Activated CD4-positive, alpha-beta T cell treated with anti-CD3 and anti-CD28 coated beads, Interleukin-2, amount 10 ng/mL, durations not matched to agents 7 days and 5 days (primary cell): ENCODE results near the gene CDKL1. TPM values are rescaled to one million over a fixed set of nuclear protein-coding genes. Genes with fewer than 3 reads are reported as not detected.
A peak's percentile ranks its signal among the peaks of the same experiment; 100 is the strongest.
"Not testable (repeated sequence)": the region's sequence is repeated elsewhere in the genome, so short reads cannot be mapped to it uniquely, and the experiment has no call there.

Source experiments
- CTCF ChIA-PET: fragments of 350-600 bp; sonication (Branson Sonifier 250); formaldehyde crosslinking; loops from one replicate; lab custom pipeline; 2021; ENCODE audit warnings: antibody characterized with exemption; lab: Charles Lee
- POLR2A ChIA-PET: fragments of 350-600 bp; sonication (Branson Sonifier 250); formaldehyde crosslinking; loops from one replicate; lab custom pipeline; 2021; ENCODE audit warnings: antibody characterized with exemption; lab: Charles Lee
- DNase-seq: peaks from one replicate; pipeline ENCODE4 v3.0.0-alpha.2; 2020
- H3K27ac Mint-ChIP-seq: one replicate; pipeline ENCODE4 v1.8.0; 2021; ENCODE audit warnings: mild to moderate bottlenecking, moderate library complexity, mixed read lengths
- H3K27me3 Mint-ChIP-seq: one replicate; pipeline ENCODE4 v1.8.0; 2021; ENCODE audit warnings: mixed read lengths
- H3K36me3 Mint-ChIP-seq: one replicate; pipeline ENCODE4 v1.8.0; 2021; ENCODE audit warnings: low read depth, mixed read lengths
- H3K4me1 Mint-ChIP-seq: one replicate; pipeline ENCODE4 v1.8.0; 2021; ENCODE audit warnings: mixed read lengths
- H3K4me3 Mint-ChIP-seq: one replicate; pipeline ENCODE4 v1.8.0; 2021; ENCODE audit warnings: mild to moderate bottlenecking, moderate library complexity, mixed read lengths
- H3K9me3 Mint-ChIP-seq: one replicate; pipeline ENCODE4 v1.8.0; 2021; ENCODE audit warnings: mixed read lengths
- total RNA-seq, 2 experiments: library from RNA; stranded (reverse); gene quantifications; one replicate each; pipeline ENCODE4 v1.2.3, GENCODE V29; 2021

The CDKL1 gene
- total RNA-seq, 2 experiments from 2014 or later: 11.5 to 14.6 TPM

DNA sequence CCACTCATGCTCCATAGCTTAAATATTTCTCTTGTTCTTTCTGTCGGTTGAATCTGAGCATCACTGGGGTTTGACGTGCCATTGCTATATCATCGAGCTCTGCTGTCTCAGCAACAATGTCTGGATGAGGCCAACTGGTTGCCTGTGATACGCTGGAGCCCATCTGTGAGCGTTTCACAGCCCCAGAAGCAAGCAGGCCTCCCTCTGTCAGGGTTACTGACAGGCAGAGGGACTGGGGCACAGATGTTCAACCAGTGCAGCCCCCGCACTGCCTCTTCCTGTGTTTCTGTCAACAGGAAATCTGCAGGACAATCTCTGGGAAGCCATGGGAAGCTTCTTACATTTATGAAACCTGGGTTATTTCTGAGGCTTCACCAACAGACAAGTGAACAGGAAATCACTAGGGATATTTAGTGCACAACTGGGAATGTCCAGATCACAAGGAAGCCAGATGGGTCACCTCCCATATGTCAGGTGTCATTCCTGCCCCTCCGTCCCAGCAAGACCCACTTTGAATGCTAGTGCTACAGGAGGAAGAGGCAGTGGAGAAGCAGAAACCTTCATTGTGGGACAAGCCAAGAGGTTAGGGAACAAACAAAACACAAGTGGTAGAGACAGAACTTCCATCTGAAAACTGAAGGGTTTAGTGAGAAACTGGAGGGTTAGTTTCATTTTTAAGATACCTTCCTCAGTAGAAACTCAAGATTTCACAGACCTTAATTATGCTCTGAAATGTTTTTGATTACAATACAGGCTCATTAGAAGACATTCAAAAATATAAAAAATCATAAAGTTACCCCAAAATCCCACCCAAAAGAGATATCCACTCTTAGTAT lies 60.5 kb downstream of the CDKL1 start:
- CTCF ChIA-PET: interaction anchor here (0.5 to 1.5 kb wide), 3 partner anchors 9 to 76 kb away, joined by 3 to 4 read pairs (median 3); no protein-coding TSS in a partner anchor
- Mint-ChIP-seq H3K4me3 (peak overlapping the region; percentile 37), H3K27me3 (no peaks in the 10 kb centered on the region), H3K4me1 (peaks cover 13% of the 10 kb centered on the region), H3K9me3 (no peaks in the 10 kb centered on the region), H3K27ac (peak overlapping the region; percentile 67), H3K36me3 (peaks cover 35% of the 10 kb centered on the region)
- no peak for DNase-seq
- POLR2A ChIA-PET: no interaction called here

DNA sequence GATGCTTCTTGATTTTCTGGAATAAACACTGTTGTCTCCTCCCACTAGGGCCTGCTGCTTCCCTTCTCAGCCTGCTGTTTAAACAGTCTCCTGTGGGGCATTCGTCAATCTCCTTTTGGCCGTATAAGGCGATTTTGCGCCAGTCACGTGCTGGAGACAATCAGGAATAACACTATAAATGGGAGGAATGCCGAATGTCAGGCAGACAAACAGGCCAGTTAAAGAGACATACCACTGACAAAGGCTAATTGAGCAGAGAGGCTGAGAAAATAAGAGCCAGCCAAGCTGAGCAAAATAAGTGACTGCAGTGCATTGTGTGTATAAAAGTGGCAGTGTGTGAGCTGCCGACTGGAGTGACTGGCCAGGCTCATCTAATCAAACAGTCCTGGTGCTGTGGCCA lies 61.3 kb downstream of the CDKL1 start:
- no peak overlapping the region for H3K27ac Mint-ChIP-seq
- H3K27me3 Mint-ChIP-seq: no peaks in the 10 kb centered on the region
- H3K9me3 Mint-ChIP-seq: no peaks in the 10 kb centered on the region
- POLR2A ChIA-PET: no interaction called here
- H3K4me1 Mint-ChIP-seq: peaks cover 13% of the 10 kb centered on the region
- peaks cover 34% of the 10 kb centered on the region for H3K36me3 Mint-ChIP-seq
- no peak for DNase-seq
- CTCF ChIA-PET: interaction anchor here (0.5 to 1.5 kb wide), 4 partner anchors 10 to 76 kb away, joined by 3 to 4 read pairs (median 3); no protein-coding TSS in a partner anchor
- no peak overlapping the region for H3K4me3 Mint-ChIP-seq

DNA sequence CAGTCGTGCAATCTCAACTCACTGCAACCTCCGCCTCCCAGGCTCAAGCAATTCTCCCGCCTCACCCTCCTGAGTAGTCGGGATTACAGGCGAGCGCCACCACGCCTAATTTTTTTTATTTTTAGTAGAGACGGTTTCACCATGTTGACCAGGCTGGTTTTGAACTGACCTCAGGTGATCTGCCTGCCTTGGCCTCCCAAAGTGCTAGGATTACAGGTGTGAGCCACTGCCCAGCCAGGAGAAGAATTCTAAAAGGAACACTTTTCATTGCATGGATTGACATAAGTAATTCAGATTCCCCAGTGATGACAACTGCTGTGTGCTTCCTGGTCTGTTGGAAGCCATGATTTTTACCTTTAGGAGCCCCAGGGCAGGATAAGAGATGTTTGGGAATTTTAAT lies 62.5 kb downstream of the CDKL1 start:
- Mint-ChIP-seq H3K27me3 (no peaks in the 10 kb centered on the region), H3K4me3 (no peak overlapping the region), H3K36me3 (peaks cover 40% of the 10 kb centered on the region), H3K9me3 (no peaks in the 10 kb centered on the region), H3K27ac (no peak overlapping the region), H3K4me1 (peaks cover 13% of the 10 kb centered on the region)
- DNase-seq: no peak
- ChIA-PET POLR2A (no interaction called here), CTCF (interaction anchor here (0.6 to 2.0 kb wide), 2 partner anchors 13 to 1021 kb away, joined by 3 to 4 read pairs; no protein-coding TSS in a partner anchor)

DNA sequence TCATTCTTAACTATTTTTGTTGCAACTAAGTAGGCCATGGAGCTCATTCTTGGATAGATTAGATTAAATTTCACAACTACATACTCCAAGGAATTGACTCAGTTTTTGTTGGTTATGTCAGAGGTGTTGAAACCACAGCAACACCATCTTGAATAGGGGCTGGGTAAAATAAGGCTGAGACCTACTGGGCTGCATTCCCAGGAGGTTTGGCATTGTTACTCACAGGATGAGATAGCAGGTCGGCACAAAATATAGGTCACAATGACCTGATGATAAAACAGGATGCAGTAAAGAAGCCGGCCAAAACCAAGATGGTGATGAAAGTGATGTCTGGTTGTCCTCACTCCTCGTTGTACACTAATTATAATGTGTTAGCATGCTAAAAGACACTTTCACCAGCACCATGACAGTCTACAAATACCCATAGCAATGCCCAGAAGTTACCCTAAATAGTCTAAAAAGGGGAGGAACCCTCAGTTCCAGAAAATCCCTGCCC lies 63.6 kb downstream of the CDKL1 start:
- Mint-ChIP-seq H3K9me3 (no peaks in the 10 kb centered on the region), H3K36me3 (peaks cover 39% of the 10 kb centered on the region), H3K27me3 (no peaks in the 10 kb centered on the region), H3K4me1 (peaks cover 13% of the 10 kb centered on the region), H3K4me3 (no peak overlapping the region), H3K27ac (no peak overlapping the region)
- POLR2A ChIA-PET: no interaction called here
- no peak for DNase-seq
- CTCF ChIA-PET: interaction anchor here (0.7 to 2.0 kb wide), 2 partner anchors 12 to 18 kb away, joined by 4 to 5 read pairs; no protein-coding TSS in a partner anchor

DNA sequence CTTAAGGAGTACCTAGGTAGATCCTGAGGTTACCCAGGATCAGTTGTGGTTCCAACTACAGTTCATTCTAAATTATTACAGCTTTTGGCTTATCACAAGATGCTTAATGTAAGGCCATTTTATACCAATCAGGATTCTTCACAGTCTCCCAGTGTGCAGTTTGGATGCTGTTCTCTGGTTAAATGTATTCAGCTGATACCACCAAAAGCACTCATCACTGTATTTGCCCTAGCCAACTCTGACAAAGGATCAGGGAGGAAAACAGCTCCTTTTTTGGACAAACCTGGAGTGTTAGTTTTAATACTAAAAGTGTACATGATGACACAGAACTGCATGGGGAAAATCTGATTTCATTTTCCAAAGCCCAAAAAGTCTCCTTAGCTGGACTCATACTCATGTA lies 65.1 kb downstream of the CDKL1 start:
- no peak overlapping the region for H3K4me3 Mint-ChIP-seq
- no peak overlapping the region for H3K27ac Mint-ChIP-seq
- ChIA-PET CTCF (interaction anchor here (0.6 to 1.2 kb wide), 3 partner anchors 11 to 489 kb away, joined by 4 to 10 read pairs (median 5); no protein-coding TSS in a partner anchor), POLR2A (no interaction called here)
- peaks cover 12% of the 10 kb centered on the region for H3K4me1 Mint-ChIP-seq
- no peaks in the 10 kb centered on the region for H3K27me3 Mint-ChIP-seq
- H3K36me3 Mint-ChIP-seq: peaks cover 39% of the 10 kb centered on the region
- DNase-seq: no peak
- H3K9me3 Mint-ChIP-seq: no peaks in the 10 kb centered on the region

DNA sequence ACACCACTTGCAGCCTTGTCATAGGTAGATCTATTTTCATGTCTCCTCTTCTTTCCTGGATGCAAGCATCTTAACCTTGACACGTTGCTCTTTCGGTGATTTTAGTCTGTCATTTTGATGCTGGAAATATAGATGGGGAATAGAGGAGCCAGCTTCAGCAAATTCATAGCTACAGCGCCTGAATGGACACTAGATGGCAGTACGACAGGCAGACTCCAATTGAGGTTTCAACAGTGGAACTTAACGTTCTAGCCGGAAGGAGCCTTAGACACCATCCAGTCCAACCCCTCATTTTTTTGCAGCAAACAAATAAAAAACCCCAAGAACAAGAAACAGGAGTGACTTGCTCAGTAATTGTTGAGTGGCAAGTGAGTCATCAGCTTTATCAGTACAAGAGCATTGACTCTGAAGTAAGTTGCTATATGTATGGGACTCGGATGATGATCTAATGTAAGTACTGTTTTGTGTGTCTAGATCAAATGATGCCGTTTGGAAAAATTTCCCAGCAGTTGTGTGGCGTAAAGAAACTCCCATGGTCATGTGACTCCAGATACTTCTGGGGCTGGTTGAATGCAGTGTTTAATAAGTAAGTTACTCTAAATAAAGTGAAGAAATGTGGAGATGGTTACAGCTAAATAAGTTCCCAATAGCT lies 75.5 kb downstream of the CDKL1 start:
- Mint-ChIP-seq H3K4me3 (no peak overlapping the region), H3K9me3 (no peaks in the 10 kb centered on the region), H3K36me3 (peaks cover 23% of the 10 kb centered on the region), H3K4me1 (peaks cover 22% of the 10 kb centered on the region), H3K27ac (no peak overlapping the region), H3K27me3 (no peaks in the 10 kb centered on the region)
- ChIA-PET POLR2A (interaction anchor here (0.8 to 1.2 kb wide), 2 partner anchors 9 to 201 kb away, joined by 3 to 8 read pairs; partner anchors contain the start of genes DMAC2L and L2HGDH), CTCF (interaction anchor here (0.5 to 3.8 kb wide), 36 partner anchors 8 to 726 kb away, joined by 3 to 40 read pairs (median 4); partner anchors contain the start of genes DMAC2L, L2HGDH and MAP4K5)
- peak; percentile 80 for DNase-seq

DNA sequence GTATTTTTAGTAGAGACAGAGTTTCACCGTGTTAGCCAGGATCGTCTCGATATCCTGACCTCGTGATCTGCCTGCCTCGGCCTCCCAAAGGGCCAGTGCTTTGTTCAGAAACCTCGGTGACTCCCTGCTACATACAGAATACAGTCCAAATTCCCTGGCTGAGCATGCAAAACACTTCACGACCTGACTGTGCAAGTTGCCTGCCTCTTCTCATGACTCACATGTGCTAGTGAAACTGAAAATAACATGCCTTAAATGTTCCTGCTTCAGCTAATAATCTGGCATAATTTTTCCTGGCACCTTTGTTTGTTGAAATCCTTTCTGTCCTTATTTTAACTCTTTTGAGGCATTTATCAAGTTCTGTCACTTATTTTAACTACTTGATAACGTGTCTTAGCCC lies 76.4 kb downstream of the CDKL1 start:
- POLR2A ChIA-PET: interaction anchor here (1.2 kb wide), 1 partner anchor 8 kb away, joined by 8 read pairs; the partner anchor contains the start of genes DMAC2L and L2HGDH
- H3K9me3 Mint-ChIP-seq: no peaks in the 10 kb centered on the region

DNA sequence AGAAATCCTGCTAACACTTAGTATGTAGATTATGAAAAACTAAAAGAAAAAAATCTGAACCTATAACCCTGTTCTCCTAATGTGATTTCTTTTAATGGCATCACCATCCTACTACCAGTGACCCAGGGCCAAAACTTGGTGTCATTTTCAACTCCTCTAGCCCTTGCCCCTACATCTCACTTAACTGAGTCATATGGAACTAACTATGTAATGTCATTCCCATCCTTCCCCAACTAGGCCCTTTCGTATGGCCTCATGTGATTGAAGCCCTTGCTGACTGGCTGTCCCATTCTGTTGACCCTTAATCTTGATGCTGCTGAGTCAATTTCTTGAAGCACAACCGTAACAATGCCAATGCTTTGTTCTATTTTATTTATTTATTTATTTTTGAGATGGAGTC lies 77.0 kb downstream of the CDKL1 start:
- ChIA-PET CTCF (interaction anchor here (1.1 to 3.8 kb wide), 7 partner anchors 8 to 458 kb away, joined by 3 to 40 read pairs (median 6); partner anchors contain the start of genes DMAC2L and L2HGDH), POLR2A (no interaction called here)
- Mint-ChIP-seq H3K27ac (no peak overlapping the region), H3K36me3 (peaks cover 25% of the 10 kb centered on the region), H3K9me3 (no peaks in the 10 kb centered on the region), H3K4me3 (no peak overlapping the region), H3K27me3 (no peaks in the 10 kb centered on the region), H3K4me1 (peaks cover 24% of the 10 kb centered on the region)
- no peak for DNase-seq

More for the DNA sequence above, 76.4 kb downstream of the CDKL1 start:
- H3K4me3 Mint-ChIP-seq: no peak overlapping the region
- H3K27me3 Mint-ChIP-seq: no peaks in the 10 kb centered on the region
- H3K36me3 Mint-ChIP-seq: peaks cover 25% of the 10 kb centered on the region
- CTCF ChIA-PET: interaction anchor here (0.5 to 3.8 kb wide), 27 partner anchors 9 to 725 kb away, joined by 3 to 40 read pairs (median 4); partner anchors contain the start of genes DMAC2L, L2HGDH and MAP4K5
- DNase-seq: no peak
- H3K27ac Mint-ChIP-seq: no peak overlapping the region
- peaks cover 24% of the 10 kb centered on the region for H3K4me1 Mint-ChIP-seq

DNA sequence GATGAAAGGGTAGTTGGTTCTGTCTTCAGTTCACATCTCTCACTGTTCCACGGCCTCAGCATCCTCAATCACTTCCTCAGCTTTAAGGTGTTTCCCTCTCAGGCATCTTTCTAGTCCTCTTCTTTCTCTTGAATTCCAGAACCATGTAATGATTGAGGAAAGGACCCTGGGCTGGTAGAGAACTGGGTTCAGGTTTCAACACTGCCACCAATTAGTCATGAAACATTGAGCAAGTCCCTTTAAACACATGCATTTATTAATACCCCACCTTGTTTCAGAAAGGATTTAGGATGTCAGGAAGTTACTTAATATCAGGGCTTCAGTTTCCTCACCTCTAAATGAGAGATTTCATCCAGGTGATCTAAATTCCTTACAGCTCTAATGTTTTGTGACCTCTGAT lies 77.4 kb downstream of the CDKL1 start:
- no peaks in the 10 kb centered on the region for H3K27me3 Mint-ChIP-seq
- DNase-seq: no peak
- ChIA-PET CTCF (interaction anchor here (3.8 kb wide), 1 partner anchor 8 kb away, joined by 40 read pairs; the partner anchor contains the start of genes DMAC2L and L2HGDH), POLR2A (no interaction called here)
- no peak overlapping the region for H3K27ac Mint-ChIP-seq
- no peak overlapping the region for H3K4me3 Mint-ChIP-seq
- H3K9me3 Mint-ChIP-seq: peaks cover under 1% of the 10 kb centered on the region
- H3K36me3 Mint-ChIP-seq: peaks cover 27% of the 10 kb centered on the region
- peaks cover 25% of the 10 kb centered on the region for H3K4me1 Mint-ChIP-seq

DNA sequence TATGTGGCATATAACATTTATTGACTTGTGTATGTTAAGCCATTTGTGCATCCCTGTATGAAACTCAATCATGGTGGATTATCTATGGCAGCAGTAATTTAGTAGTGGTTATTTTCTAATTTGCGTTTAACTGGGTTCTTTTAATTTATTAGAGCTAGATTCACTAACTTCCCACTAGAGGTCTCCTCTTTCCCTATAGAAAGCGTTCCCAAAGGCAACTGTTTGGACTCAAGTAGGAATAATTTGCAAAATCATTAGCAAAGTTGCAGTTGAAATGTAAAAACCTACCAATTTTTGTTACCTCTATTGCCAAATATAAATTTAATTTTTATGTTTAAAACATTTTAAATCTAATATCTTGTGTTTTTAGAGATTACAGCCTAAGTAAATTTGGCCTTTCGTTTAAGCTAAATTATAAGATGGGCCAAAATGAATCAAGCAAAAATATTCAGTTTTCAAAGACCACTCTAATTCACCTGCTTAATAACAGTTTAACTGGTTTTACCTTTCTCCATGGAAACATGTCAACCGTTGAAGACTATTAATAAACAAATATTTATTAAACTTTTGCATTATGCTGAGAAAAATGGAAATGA lies 78.6 kb downstream of the CDKL1 start:
- peaks cover 36% of the 10 kb centered on the region for H3K4me1 Mint-ChIP-seq
- no peak overlapping the region for H3K27ac Mint-ChIP-seq
- peaks cover 8% of the 10 kb centered on the region for H3K9me3 Mint-ChIP-seq
- no peak overlapping the region for H3K4me3 Mint-ChIP-seq
- H3K36me3 Mint-ChIP-seq: peaks cover 30% of the 10 kb centered on the region
- ChIA-PET CTCF (interaction anchor here (1.3 kb wide), 1 partner anchor 26 kb away, joined by 4 read pairs; no protein-coding TSS in a partner anchor), POLR2A (no interaction called here)
- no peaks in the 10 kb centered on the region for H3K27me3 Mint-ChIP-seq
- DNase-seq: no peak

DNA sequence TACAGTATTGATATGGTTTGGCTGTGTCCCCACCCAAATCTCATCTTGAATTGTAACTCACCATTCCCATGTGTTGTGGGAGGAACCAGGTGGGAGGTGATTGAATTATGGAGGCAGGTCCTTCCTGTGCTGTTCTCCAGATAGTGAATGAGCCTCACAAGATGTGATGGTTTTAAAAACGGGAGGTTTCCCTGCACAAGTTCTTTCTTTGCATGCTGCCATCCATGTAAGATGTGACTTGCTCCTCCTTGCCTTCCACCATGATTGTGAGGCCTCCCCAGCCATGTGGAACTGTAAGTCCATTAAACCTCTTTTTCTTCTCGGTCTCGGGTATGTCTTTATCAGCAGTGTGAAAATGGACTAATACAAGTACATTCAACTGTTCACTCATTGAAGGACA lies 82.6 kb downstream of the CDKL1 start:
- Mint-ChIP-seq H3K36me3 (peaks cover 29% of the 10 kb centered on the region), H3K4me3 (peak overlapping the region; percentile 81), H3K4me1 (peaks cover 48% of the 10 kb centered on the region)
- H3K9me3 Mint-ChIP-seq, H3K27ac Mint-ChIP-seq, DNase-seq, H3K27me3 Mint-ChIP-seq, POLR2A ChIA-PET: not testable (repeated sequence)
- CTCF ChIA-PET: interaction anchor here (0.7 kb wide), 1 partner anchor 48 kb away, joined by 3 read pairs; no protein-coding TSS in a partner anchor

DNA sequence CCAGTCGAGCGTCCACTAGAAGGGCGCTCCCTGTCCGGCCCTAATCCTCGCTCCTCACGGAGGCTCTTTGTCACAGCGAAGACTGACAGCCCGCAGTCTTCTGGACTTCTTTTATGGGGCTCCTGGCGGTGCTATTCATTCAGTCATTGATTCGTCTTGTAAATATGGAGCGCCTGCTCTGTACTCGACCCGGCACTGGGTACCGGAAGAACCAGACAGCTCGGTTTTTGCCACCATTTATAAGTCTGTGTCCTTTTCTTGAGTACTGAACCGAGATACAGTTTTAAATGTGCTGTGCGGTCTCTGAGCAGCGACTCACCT lies 84.0 kb downstream of the CDKL1 start:
- DNase-seq: peak; percentile 68
- peaks cover 8% of the 10 kb centered on the region for H3K9me3 Mint-ChIP-seq
- H3K4me1 Mint-ChIP-seq: peaks cover 45% of the 10 kb centered on the region
- peak overlapping the region; percentile 92 for H3K27ac Mint-ChIP-seq
- peak overlapping the region; percentile 81 for H3K4me3 Mint-ChIP-seq
- ChIA-PET POLR2A (interaction anchor here (1.2 kb wide), 1 partner anchor 8 kb away, joined by 8 read pairs; no protein-coding TSS in a partner anchor), CTCF (interaction anchor here (1.1 to 4.2 kb wide), 8 partner anchors 8 to 392 kb away, joined by 3 to 40 read pairs (median 3); no protein-coding TSS in a partner anchor)
- no peaks in the 10 kb centered on the region for H3K27me3 Mint-ChIP-seq
- H3K36me3 Mint-ChIP-seq: peaks cover 32% of the 10 kb centered on the region
